Measurements from ENCODE around the gene GAREM1.
"Not testable (repeated sequence)": the region's sequence is repeated elsewhere in the genome, so short reads cannot be mapped to it uniquely, and the experiment has no call there.

The GAREM1 gene

GRCh38 chr18:32366586-32367538 is 103.8 kb downstream of the GAREM1 start:
- no peak for DNase-seq

GRCh38 chr18:32362484-32362883 is 108.2 kb downstream of the GAREM1 start:
- DNase-seq, result no peak

- no peak for DNase-seq
These were observed 109.9 kb downstream of the GAREM1 start for GRCh38 chr18:32360682-32361345.

DNA sequence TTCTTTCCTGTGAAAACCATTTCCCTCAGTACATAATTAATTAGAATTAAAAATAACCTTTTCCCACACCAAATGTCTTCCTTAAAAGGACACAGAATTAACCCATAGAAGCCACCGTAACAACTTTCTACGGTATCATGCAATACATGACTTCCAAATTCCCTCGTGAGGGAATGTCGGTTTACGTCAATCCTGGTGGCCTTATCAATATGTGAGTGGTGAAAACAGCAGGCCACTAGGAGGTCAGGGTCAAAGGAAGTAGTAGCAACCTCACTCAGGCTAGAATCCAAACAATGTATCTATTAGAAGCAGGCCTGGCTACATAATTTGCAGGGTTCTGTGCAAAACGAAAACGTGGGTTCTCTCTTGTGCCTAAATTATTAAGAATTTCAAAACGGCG is 112.2 kb downstream of the GAREM1 start:
- no peak for DNase-seq

- DNase-seq, result no peak
These were observed 112.6 kb downstream of the GAREM1 start for GRCh38 chr18:32358075-32358474.

DNA sequence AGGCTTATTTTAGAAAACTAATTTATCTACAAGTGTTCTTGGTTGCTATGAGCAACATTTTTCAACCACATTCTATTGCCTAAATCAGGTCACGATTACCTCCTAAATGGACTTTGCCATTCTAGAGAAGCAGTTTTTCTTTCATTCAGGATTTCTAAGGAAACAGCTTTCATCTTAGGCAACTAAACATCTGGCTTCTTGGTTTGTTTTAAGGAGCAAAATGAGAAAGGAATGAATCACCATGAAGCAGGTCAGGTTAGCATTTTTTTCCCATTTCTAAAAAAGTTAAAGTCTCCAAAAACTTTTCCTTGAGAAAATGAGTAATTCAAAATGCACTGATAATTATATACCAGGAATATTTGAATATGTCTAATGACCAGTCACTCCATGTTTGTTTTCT is 114.8 kb downstream of the GAREM1 start:
- DNase-seq, result no peak

GRCh38 chr18:32354518-32354917 is 116.2 kb downstream of the GAREM1 start:
- no peak for DNase-seq

DNA sequence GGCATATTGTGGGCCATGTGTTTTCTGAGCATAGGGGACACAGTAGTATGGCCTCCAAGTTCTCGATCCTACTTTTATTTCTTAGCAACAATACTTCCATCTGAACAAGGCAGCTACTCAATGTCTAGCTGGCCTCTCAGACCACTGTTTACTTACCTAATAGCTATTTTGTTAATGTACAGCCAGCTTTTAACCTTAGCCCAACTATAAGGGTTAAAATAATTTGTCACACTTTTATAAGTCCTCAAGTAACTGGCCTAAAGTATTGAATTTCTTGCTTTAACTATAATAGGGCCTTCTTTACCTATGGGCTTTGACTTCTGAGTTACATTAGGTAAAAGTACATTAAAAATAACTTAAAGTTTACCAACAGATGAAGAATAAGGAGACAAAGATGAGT is 117.4 kb downstream of the GAREM1 start:
- DNase-seq, result no peak

DNA sequence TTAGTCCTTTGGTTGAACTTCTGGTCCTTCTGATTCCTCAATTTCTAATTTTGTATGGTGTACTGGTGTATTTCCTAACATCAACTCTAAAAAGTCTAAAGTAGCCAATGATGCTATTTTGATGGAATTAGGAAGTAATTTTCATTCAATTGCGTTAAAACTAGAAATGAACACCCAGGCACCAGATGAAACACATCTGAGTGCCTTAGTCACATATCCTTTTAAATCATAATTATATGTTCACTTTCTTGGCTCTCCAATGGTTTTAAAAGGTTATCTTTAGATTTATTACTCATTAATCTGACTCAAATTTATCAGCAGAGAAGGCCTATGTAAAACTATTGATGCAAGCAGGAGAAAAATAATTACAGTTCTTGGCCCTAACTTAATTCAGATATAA is 119.7 kb downstream of the GAREM1 start:
- no peak for DNase-seq

DNA sequence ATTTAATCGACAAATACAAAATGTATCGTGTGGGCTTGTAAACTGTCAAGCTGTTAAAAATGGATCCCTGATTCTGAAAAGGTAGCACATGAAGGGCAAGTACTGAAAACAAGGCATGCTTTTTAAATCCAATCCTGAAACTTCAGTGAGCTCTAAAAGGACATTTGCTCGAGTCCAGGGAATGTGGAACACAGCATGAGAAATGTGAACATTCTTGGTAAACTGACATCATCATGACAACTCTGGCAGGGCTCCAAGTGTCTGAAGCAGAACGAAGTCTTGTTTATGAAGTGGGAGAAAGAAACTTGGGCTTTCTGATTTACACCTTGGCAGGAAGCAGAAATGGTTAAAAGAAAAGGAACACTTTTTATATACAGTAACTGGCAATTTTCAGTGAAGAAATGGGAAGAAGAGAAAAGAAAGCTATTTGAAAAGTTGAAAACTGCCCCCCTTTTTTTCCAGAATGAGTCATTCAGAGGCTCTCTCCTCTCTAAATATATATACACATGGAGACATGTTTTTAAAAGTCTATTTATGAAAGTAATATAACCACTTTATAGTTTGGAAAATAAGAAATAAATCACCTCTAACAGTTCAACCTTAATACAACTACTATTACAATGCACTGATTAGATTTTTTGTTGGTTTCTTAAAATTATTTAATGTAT is 120.8 kb downstream of the GAREM1 start:
- no peak for DNase-seq

- DNase-seq, result no peak
These were observed 124.0 kb downstream of the GAREM1 start for GRCh38 chr18:32346671-32347070.

GRCh38 chr18:32343634-32344033 is 127.0 kb downstream of the GAREM1 start:
- DNase-seq, result no peak

- not testable (repeated sequence) for DNase-seq
These were observed 129.6 kb downstream of the GAREM1 start for GRCh38 chr18:32341112-32341511.

DNA sequence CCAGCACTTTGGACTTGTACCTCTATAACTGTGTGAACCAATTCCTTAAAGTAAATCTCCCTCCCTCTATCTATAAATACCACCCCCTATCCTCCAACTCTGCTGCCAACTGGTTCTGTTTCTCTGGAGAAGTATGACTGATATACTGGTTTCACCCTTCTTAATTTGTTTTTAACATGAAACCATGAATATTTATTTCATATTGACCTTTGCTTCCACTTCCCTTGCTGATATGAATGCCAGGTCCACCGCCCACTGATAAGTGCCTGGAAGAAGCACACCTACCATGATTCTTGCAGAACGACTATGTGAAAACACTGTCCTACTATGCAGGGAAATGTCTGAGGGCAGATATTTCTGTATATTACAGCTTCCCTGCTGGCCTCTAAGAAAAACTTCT is 131.6 kb downstream of the GAREM1 start:
- no peak for DNase-seq

- no peak for DNase-seq
These were observed 132.9 kb downstream of the GAREM1 start for GRCh38 chr18:32337821-32338220.

DNA sequence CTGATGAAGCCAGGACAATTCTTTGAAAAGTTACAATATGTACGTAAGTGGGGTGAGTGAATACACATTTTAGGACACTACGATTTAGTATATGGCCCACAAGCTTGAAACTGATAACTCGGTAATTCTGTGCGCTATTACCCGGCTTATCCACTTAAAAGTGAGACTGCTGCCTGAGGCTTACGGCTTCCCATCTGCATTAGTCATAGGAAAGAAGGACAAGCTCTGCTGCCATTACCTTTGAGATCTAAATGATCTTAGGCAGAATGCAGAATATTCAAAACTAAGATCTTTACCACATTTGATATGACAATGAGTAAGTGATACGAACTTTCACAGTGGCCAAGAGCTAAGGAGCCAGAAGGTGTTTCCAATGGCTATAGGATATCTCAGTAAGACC is 133.3 kb downstream of the GAREM1 start:
- DNase-seq, result no peak

DNA sequence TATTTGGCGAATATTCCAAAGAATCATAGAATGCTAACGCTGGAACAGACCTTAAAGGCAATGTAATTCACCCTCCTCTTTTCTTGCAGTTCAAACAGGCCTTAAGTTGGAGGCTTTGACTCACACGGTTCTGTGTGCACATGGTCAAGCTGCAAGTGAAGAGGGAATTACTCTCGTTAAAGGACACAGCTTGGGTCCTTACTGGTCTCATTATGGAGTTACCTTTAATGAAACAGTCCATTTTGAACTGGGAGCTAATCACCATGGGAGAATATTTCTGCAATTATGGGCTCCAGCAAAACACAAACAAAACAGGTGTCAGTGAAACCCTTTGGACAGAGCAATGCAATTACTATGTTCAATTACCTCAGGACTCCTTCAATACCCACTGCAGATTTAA is 135.5 kb downstream of the GAREM1 start:
- no peak for DNase-seq

DNA sequence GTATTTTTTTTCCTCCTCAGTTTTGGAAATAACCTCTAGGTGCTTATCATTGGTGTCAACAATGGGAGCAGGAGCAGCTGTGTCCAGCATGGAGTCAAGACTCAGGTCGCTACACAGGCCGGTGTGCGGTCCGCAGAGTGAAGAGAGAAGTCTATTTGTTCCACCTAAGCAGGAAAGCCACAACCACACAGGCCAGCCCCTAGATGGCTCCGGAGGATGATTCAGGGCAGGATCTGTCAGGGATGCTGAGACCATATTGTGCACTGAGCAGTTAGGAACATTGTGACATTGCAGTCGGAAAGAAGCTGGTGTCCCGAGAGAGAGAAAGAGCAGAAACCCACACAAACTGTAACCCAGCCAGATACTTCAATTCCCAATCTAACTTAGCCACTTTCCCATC is 136.9 kb downstream of the GAREM1 start:
- DNase-seq, result no peak

DNA sequence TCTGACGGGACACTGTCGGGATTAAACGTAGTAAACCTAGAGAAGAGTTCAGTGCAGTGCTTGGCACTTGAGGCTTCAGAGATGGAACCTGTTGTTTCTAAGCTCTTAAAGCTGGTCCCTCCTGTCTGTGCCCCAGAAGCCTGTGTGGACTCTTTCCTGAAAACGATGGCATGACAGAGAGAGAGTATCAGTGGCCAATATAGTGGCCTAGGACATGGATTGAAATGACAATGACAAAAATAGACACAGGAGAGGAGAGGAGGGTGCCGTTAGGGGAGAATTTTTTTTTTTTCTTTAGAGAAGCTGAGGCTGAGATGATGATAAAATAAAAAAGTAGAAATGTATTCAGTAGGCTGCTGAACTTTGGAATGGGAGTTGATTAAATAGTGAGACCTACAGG is 138.0 kb downstream of the GAREM1 start:
- no peak for DNase-seq

- no peak for DNase-seq
These were observed 141.7 kb downstream of the GAREM1 start for GRCh38 chr18:32328974-32329373.

- no peak for DNase-seq
These were observed 142.3 kb downstream of the GAREM1 start for GRCh38 chr18:32328379-32328778.

DNA sequence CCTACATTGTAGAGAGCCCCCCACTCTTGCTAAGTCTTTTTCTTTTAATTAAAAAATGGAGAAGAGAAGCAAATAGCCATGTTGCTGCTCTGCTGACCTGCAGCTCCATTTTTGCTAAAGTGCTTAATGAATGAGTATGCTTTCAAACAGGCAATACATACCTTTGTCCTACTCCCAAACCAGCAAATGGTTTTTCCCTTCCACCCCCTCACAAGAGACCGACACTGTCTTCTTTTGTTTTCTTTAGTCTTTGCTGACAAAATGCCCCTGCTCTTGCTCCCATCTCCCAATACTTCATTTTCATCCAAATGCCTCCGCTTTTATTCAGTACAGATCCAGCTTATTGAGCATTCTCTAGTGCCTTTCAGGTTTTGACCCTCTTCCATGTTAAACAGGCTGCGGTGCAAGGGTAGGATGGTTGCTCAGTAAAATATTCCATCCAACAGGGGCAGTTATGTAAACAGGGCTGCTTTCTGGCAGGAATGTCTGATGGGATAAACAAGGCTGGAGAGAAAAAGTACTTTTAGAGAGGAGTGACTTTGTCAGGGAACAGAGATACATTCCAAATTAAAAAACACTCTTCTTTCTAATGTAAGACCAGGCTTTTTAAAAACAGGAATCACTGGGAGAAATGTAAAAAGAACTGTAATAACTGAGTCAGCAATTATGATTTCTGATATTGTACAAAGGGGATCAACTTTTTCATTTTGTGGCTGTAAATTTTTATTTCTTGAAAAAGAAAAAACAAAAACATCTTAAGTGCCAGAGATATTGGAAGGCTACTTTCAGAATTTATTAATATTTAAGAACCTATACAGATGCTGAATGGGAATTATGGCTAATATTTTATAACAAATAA is 144.0 kb downstream of the GAREM1 start:
- no peak for DNase-seq

DNA sequence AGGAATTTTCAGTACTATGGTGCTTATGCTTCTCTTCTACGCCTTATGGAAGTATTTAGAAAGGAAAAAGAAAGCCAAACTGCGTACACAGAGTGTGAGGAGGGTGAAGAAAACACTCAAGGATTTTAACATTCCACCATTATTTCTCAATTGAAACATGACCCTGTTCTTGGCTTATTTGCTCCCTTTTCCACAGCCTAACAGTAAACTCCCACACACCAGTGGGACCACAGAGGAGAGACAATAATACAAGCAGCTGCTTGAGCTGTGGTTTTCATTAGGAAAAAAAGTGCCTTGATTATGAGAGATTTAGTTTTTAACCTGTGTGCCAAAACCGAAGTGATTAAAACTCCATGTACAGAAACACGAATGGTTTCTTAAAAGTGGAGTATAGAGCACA is 146.5 kb downstream of the GAREM1 start:
- no peak for DNase-seq

Data from NCI-H1417 treated with DMSO at 0.1 percent for 48 hours (cell line).